Ishikawa (cell line): ENCODE data around the gene MAPK9.

ENCODE experiments used
- CEBPB ChIP-seq: IDR thresholded peaks from 2 replicates; pipeline ENCODE4 v1.6.1; 2012
- CREB1 ChIP-seq: IDR thresholded peaks from 2 replicates; pipeline ENCODE4 v1.6.1; 2012; ENCODE audit warnings: low read depth
- EGR1 ChIP-seq: IDR thresholded peaks from 2 replicates; pipeline ENCODE4 v1.6.1; 2012
- EP300 ChIP-seq: IDR thresholded peaks from 2 replicates; pipeline ENCODE4 v1.6.1; 2012; ENCODE audit warnings: borderline replicate concordance
- FOXM1 ChIP-seq: IDR thresholded peaks from 2 replicates; pipeline ENCODE4 v1.6.1; 2012; ENCODE audit warnings: low read depth, borderline replicate concordance
- MAX ChIP-seq: IDR thresholded peaks from 2 replicates; pipeline ENCODE4 v1.6.1; 2012
- NFIC ChIP-seq: IDR thresholded peaks from 2 replicates; pipeline ENCODE4 v1.6.1; 2012
- RAD21 ChIP-seq: IDR thresholded peaks from 2 replicates; pipeline ENCODE4 v1.6.1; 2012; ENCODE audit warnings: low read depth
- REST ChIP-seq: IDR thresholded peaks from 2 replicates; pipeline ENCODE4 v1.6.1; 2012; ENCODE audit warnings: low read depth, mild to moderate bottlenecking
- TAF1 ChIP-seq: IDR thresholded peaks from 2 replicates; pipeline ENCODE4 v1.6.1; 2012; ENCODE audit warnings: low read depth, mild to moderate bottlenecking
- TCF12 ChIP-seq: IDR thresholded peaks from 2 replicates; pipeline ENCODE4 v1.6.1; 2012; ENCODE audit warnings: low read depth
- TEAD4 ChIP-seq: IDR thresholded peaks from 2 replicates; pipeline ENCODE4 v1.6.1; 2012
- USF1 ChIP-seq: IDR thresholded peaks from 2 replicates; pipeline ENCODE4 v1.6.1; 2012
- YY1 ChIP-seq: IDR thresholded peaks from 2 replicates; pipeline ENCODE4 v1.6.1; 2012; ENCODE audit warnings: low read depth
- ZBTB7A ChIP-seq: IDR thresholded peaks from 2 replicates; pipeline ENCODE4 v1.6.1; 2012; ENCODE audit warnings: low read depth

Gene MAPK9

GRCh38 chr5:180259260-180259611, 32.6 kb downstream of the MAPK9 start:
- TF ChIP-seq RAD21: no peak
- TF ChIP-seq TCF12: no peak
- TF ChIP-seq MAX: no peak
- TF ChIP-seq EGR1: no peak
- no peak for TF ChIP-seq USF1
- no peak for TF ChIP-seq ZBTB7A

- TF ChIP-seq TAF1 (no peak), MAX (no peak), EP300 (no peak), NFIC (no peak), EGR1 (no peak), TEAD4 (no peak), FOXM1 (no peak), TCF12 (no peak)
Measured at GRCh38 chr5:180253036-180253824, 38.7 kb downstream of the MAPK9 start.

- TF ChIP-seq TEAD4 (no peak), TAF1 (no peak), YY1 (no peak), CREB1 (no peak), EP300 (no peak), CEBPB (no peak), RAD21 (no peak), EGR1 (no peak), TCF12 (no peak), MAX (no peak), FOXM1 (no peak), REST (no peak), USF1 (no peak), NFIC (no peak), ZBTB7A (no peak)
Measured at GRCh38 chr5:180251887-180252286, 40.0 kb downstream of the MAPK9 start.

GRCh38 chr5:180251141-180251540, 40.7 kb downstream of the MAPK9 start:
- TF ChIP-seq CREB1: no peak
- no peak for TF ChIP-seq USF1

GRCh38 chr5:180250329-180250728, 41.6 kb downstream of the MAPK9 start:
- no peak for TF ChIP-seq EP300
- TF ChIP-seq NFIC: no peak
- no peak for TF ChIP-seq YY1
- TF ChIP-seq EGR1: no peak
- no peak for TF ChIP-seq TAF1
- TF ChIP-seq ZBTB7A: no peak
- no peak for TF ChIP-seq FOXM1
- no peak for TF ChIP-seq TEAD4
- no peak for TF ChIP-seq RAD21
- TF ChIP-seq CEBPB: no peak
- TF ChIP-seq REST: no peak
- TF ChIP-seq MAX: no peak
- no peak for TF ChIP-seq CREB1
- no peak for TF ChIP-seq USF1
